ENCODE results near the gene CLEC18A.

GRCh38 chr16:69939821-69940585, 11.1 kb upstream of the CLEC18A start:
- TF ChIP-seq POLR2A (IDR thresholded peaks at IDR 0.05; ENCODE audit: low read length) (no peak), GATA1 (IDR thresholded peaks at IDR 0.05; ENCODE audit: low read depth, low read length) (no peak)
